ENCODE measurements around the gene BBS10.
"Not testable (repeated sequence)": the region's sequence is repeated elsewhere in the genome, so short reads cannot be mapped to it uniquely, and the experiment has no call there.

Gene BBS10

DNA sequence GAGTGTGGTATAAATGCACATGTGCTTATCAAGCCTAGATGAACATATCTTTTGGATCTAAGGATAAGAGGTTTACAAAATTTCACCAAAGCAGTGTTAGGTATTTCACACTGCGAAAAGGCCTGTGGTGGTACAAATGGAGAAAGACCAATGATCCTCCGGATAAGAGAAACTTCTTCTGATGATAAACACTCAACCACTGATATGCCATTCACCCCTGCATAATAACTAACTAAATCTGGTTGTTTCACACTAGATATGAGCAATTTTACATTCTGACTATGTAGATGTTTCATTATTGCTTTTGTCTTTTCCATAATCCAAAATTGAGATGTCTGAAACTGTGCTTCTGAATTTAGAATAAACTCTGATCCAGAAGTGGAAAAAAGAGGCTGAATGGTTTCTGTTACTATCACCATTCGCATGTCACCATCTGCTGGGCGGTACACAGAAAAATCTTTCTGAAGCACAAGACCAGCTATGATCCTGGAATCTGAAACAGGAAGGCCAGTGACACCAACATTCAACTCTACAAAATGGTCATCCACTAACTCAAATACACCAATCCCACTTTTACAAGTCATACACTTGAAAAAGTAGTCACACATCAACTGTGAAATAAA, 1.3 kb downstream of the BBS10 start:
- H3K27ac Mint-ChIP-seq: no peak overlapping the region
- H3K27me3 Mint-ChIP-seq (ENCODE audit: low read depth): no peaks in the 10 kb centered on the region
- H3K4me1 Mint-ChIP-seq (ENCODE audit: low read depth): peaks cover 24% of the 10 kb centered on the region
- peaks cover 5% of the 10 kb centered on the region for H3K36me3 Mint-ChIP-seq (ENCODE audit: low read depth)
- peak overlapping the region; percentile 92 for H3K4me3 Mint-ChIP-seq
- no peaks in the 10 kb centered on the region for H3K9me3 Mint-ChIP-seq

DNA sequence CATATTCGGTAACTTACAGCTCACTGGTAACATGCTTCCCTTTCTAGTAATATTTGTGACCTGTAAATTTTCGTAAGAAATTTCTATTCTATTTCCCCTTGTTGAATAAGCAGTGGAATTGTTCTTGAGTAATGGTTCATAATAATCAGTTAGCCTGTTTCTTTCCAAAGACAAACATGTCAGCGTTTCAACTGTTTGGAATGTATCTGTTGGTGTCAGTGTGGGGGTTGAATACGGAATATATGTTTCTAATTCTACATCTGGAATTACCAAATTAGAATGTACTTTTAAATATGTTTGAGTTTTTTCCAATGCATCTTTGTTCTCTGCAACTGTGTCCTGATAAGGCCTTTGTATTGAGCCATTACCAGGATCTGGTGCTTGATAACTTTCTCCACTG, 2.0 kb downstream of the BBS10 start:
- Mint-ChIP-seq H3K4me3 (no peak overlapping the region), H3K36me3 (ENCODE audit: low read depth) (peaks cover 5% of the 10 kb centered on the region), H3K9me3 (no peaks in the 10 kb centered on the region), H3K4me1 (ENCODE audit: low read depth) (peaks cover 24% of the 10 kb centered on the region), H3K27ac (no peak overlapping the region), H3K27me3 (ENCODE audit: low read depth) (no peaks in the 10 kb centered on the region)

DNA sequence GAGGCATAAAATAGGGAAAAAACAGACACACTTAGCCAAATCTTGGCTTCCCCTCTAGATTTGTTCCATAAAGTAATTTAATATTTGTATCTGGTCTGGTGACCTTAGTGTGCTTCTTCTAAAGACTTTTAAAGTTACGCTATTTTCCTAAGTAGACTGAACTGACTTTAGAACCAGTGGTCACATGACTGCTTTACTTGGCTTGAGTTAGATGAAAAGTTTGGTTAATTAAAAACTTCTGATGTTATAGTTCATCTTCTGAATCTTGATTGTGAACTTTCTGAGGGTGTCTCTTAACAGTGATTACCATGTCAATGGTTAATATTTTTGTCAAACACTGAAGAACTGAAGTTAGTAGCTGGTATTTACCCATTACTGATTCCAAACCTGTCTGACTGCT, 2.6 kb downstream of the BBS10 start:
- H3K4me3 Mint-ChIP-seq: no peak overlapping the region
- H3K4me1 Mint-ChIP-seq (ENCODE audit: low read depth): peaks cover 24% of the 10 kb centered on the region
- no peak overlapping the region for H3K27ac Mint-ChIP-seq
- H3K27me3 Mint-ChIP-seq (ENCODE audit: low read depth): no peaks in the 10 kb centered on the region
- H3K9me3 Mint-ChIP-seq: no peaks in the 10 kb centered on the region
- H3K36me3 Mint-ChIP-seq (ENCODE audit: low read depth): peaks cover 5% of the 10 kb centered on the region

DNA sequence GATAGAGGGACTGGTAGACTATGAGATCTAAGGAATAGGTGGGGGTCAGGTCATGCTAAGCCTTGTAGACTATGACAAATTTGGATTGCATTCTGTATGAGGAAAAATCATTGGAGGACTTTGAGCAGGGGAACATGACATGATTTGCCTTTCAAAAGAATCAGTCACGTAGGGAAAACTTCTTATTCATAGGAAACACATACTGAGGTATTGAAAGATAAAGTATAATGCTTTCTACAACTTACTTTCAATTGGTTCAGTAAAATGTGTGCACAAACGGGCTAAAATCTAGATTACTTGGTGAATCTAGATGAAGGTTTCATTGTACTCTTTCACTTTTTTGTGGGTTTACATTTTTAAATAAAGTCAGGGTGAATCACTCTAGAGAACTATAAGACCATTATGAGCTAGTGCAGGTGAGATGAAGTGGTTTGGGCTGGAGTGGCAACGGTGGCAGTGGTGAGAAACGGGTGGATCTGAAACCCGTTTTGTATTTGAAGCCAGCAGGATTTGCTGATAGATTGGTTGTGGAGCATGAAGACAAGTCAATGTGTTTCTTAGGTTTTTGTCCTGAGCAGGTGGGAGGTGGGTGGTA, 6.7 kb downstream of the BBS10 start:
- H3K27ac Mint-ChIP-seq: no peak overlapping the region
- H3K4me3 Mint-ChIP-seq: no peak overlapping the region
- H3K27me3 Mint-ChIP-seq (ENCODE audit: low read depth): no peaks in the 10 kb centered on the region
- peaks cover 2% of the 10 kb centered on the region for H3K36me3 Mint-ChIP-seq (ENCODE audit: low read depth)
- H3K9me3 Mint-ChIP-seq: no peaks in the 10 kb centered on the region
- peaks cover 3% of the 10 kb centered on the region for H3K4me1 Mint-ChIP-seq (ENCODE audit: low read depth)

DNA sequence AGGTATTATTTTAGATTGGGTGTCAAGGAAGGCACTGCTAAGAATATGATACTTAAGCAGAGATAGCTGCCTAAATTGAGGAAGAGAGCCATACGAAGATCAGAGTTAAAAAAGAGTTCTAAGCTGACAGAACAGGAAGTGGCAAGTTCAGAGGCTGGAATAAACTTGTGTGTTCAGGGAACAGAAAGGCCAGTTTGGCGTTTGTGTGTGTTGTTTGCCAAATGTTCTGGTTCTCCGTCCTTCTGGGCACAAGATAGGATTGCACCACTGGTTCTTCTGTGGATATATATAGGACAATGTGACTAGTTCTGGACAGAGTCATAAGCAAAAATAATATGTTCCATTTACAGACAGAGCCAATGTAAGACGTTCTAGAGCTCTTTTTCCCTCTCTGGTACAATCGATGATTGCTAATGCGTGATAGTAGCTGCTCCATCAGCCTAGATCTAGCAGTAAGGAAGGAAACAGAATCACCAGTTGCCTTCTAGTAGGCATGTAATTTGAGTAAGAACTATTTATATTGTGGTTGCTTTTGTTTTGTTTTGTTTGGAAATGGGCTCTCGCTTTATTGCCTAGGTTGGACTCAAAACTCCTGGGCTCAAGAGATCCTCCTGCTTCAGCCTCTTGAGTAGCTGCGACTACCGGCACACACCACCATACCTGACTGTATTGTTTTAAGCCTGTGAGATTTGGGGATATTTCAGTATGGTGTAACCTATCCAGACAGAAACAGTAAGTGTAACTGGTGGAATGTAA, 7.4 kb downstream of the BBS10 start:
- H3K4me3 Mint-ChIP-seq: no peak overlapping the region
- no peak overlapping the region for H3K27ac Mint-ChIP-seq
- no peaks in the 10 kb centered on the region for H3K9me3 Mint-ChIP-seq
- no peaks in the 10 kb centered on the region for H3K4me1 Mint-ChIP-seq (ENCODE audit: low read depth)
- no peaks in the 10 kb centered on the region for H3K36me3 Mint-ChIP-seq (ENCODE audit: low read depth)
- H3K27me3 Mint-ChIP-seq (ENCODE audit: low read depth): no peaks in the 10 kb centered on the region

DNA sequence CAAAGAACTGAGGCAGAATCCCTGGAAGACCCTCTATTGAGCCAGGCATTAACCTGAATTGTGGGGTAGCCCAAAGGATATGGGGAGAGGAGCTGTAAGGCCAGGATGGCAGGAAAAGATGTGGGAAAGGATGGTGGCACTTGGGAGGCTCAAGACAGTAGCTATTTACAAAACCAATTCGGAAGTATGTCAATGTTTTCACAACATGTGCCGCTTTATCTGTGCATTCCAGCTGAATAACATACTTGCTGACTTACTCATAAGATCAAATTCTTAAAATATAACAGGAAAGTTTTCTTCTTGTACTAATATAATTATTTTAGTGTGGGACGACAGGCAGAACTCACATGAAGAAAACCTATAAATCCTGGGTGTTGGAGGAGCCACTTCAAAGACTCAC, 10.6 kb downstream of the BBS10 start:
- H3K4me1 Mint-ChIP-seq (ENCODE audit: low read depth): no peaks in the 10 kb centered on the region
- H3K9me3 Mint-ChIP-seq: no peaks in the 10 kb centered on the region
- H3K27ac Mint-ChIP-seq: no peak overlapping the region
- no peaks in the 10 kb centered on the region for H3K36me3 Mint-ChIP-seq (ENCODE audit: low read depth)
- H3K4me3 Mint-ChIP-seq: no peak overlapping the region
- no peaks in the 10 kb centered on the region for H3K27me3 Mint-ChIP-seq (ENCODE audit: low read depth)

DNA sequence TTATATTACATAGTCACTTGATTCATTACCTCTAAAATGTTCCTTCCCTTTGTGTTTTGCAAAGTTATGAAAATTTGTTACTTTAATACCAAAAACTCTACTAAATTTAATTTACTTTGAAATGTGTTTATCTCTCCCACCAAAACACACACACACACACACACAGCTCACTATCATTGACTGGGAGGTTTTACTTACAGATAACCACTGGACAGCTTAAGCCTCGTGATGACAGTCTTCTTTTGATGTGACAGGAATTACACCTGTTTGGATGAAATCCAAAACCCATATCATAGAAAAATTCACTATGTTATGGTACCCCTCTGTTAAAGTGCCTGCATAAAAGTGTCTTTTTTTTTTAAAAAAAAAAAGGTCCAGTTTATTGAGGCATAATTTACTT, 15.6 kb downstream of the BBS10 start:
- H3K9me3 Mint-ChIP-seq: no peaks in the 10 kb centered on the region
- H3K4me1 Mint-ChIP-seq (ENCODE audit: low read depth): no peaks in the 10 kb centered on the region
- H3K27me3 Mint-ChIP-seq (ENCODE audit: low read depth): peaks cover 9% of the 10 kb centered on the region
- H3K27ac Mint-ChIP-seq: no peak overlapping the region
- H3K36me3 Mint-ChIP-seq (ENCODE audit: low read depth): no peaks in the 10 kb centered on the region
- H3K4me3 Mint-ChIP-seq: no peak overlapping the region

DNA sequence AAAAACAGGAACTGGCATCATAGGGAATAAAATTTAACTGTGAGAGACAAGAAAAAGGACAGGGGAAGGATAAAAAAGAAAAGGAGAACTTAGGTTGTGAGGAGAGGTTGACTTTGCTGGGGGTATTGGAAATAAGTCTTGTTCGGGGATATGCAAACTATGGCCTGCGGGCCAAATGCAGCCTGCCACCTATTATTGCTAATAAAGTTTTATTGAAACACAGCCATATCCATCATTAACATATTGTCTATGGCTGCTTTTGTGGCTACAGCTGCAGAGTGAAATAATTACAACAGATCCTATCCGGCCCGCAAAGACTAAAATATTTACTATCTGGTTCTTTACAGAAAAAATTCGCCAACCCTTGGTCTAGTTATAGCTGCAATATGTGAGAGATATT, 18.6 kb downstream of the BBS10 start:
- no peaks in the 10 kb centered on the region for H3K36me3 Mint-ChIP-seq (ENCODE audit: low read depth)

DNA sequence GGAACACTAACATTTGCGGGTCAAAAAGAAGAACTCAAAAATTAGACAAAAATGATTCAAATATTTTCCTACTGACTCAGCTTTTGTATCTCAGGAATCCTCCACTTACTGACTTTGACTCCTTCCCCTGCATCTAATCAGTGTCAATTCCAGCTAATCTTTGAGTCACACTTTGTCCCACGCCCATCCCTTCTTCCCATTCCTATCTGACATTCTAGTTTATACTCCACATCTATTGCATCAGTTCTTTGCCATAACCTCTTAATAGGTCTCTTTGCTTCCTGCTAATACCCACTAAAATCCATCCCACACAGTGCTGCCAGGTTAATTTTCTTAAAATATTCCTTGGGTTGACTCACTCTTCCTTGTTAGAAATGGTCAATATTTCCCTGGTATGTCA, 19.1 kb downstream of the BBS10 start:
- Mint-ChIP-seq H3K27me3 (ENCODE audit: low read depth) (peaks cover 9% of the 10 kb centered on the region), H3K36me3 (ENCODE audit: low read depth) (no peaks in the 10 kb centered on the region), H3K9me3 (peaks cover 5% of the 10 kb centered on the region)

More for the DNA sequence above, 18.6 kb downstream of the BBS10 start:
- no peak overlapping the region for H3K4me3 Mint-ChIP-seq
- no peak overlapping the region for H3K27ac Mint-ChIP-seq
- peaks cover 5% of the 10 kb centered on the region for H3K9me3 Mint-ChIP-seq
- peaks cover 9% of the 10 kb centered on the region for H3K27me3 Mint-ChIP-seq (ENCODE audit: low read depth)
- H3K4me1 Mint-ChIP-seq (ENCODE audit: low read depth): no peaks in the 10 kb centered on the region

DNA sequence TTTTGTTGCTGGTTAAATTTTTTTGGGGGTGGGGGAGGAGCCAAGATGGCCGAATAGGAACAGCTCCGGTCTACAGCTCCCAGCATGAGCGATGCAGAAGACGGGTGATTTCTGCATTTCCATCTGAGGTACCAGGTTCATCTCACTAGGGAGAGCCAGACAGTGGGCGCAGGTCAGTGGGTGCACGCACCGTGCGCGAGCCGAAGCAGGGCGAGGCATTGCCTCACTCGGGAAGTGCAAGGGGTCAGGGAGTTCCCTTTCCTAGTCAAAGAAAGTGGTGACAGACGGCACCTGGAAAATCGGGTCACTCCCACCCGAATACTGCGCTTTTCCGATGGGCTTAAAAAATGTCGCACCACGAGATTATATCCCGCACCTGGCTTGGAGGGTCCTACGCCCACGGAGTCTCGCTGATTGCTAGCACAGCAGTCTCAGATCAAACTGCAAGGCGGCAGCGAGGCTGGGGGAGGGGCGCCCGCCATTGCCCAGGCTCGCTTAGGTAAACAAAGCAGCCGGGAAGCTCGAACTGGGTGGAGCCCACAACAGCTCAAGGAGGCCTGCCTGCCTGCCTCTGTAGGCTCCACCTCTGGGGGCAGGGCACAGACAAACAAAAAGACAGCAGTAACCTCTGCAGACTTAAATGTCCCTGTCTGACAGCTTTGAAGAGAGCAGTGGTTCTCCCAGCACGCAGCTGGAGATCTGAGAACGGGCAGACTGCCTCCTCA, 28.5 kb downstream of the BBS10 start:
- not testable (repeated sequence) for H3K4me3 Mint-ChIP-seq; H3K27ac Mint-ChIP-seq; H3K4me1 Mint-ChIP-seq (ENCODE audit: low read depth); H3K9me3 Mint-ChIP-seq; H3K27me3 Mint-ChIP-seq (ENCODE audit: low read depth); H3K36me3 Mint-ChIP-seq (ENCODE audit: low read depth)

More for the DNA sequence above, 19.1 kb downstream of the BBS10 start:
- Mint-ChIP-seq H3K4me1 (ENCODE audit: low read depth) (no peaks in the 10 kb centered on the region), H3K4me3 (no peak overlapping the region), H3K27ac (no peak overlapping the region)

DNA sequence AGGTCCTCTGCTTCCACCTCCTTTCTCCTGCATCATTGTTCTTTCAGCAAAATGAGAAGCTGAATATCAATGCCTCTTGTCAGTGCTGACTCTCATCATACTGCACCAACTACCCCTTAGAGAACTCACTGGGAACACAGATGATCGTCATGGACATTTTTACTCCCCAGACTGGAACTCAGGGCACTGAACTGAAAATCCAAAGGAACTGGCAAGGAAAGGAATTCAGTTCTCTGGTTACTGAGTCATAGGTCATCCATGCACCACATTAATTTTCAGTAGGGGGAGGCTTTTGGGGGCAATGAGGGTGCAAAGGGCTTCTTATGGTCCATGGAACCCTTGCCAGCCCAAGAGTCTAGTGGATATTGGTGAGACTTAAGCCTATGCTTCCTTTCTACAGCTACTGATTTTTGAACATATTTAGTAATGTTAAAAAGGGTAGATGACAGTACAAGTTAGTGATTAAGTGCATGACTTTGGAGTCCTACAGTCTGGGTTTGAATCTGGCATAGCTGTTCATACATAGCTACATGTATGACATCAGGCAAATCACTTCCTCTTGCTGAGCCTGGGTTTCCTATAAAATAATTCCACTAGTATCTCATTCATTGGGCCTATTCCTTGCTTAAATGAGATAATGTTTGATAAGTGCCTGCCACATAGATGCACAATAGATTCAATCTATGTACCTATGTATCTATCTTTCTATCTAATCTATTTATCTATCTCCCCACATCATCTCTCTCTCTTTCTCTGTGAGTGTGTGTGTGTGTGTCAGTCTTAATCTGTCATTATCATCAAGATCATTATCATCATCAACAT, 29.2 kb downstream of the BBS10 start:
- H3K4me1 Mint-ChIP-seq (ENCODE audit: low read depth): no peaks in the 10 kb centered on the region
- H3K27me3 Mint-ChIP-seq (ENCODE audit: low read depth): peaks cover 3% of the 10 kb centered on the region
- H3K4me3 Mint-ChIP-seq: no peak overlapping the region
- H3K36me3 Mint-ChIP-seq (ENCODE audit: low read depth): no peaks in the 10 kb centered on the region
- H3K9me3 Mint-ChIP-seq: no peaks in the 10 kb centered on the region
- H3K27ac Mint-ChIP-seq: no peak overlapping the region

DNA sequence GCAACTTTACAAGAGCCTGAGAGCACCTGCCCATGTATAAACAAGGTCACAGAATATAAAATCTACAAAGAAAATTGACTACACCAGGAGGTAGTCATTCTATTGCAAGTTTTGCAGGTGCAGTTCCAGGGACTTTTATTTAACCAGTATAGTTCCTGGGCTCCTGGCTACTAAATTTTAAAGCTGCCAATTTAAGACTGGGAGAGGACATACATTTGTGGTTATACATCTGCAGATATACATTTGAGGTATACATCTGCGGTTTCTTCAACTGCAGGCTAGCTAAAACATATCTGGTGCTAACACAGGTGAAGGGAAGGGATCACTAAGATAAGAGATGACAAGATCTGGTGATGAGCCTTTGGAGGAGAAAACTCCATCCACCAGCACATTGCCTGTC, 30.2 kb downstream of the BBS10 start:
- no peaks in the 10 kb centered on the region for H3K4me1 Mint-ChIP-seq (ENCODE audit: low read depth)

DNA sequence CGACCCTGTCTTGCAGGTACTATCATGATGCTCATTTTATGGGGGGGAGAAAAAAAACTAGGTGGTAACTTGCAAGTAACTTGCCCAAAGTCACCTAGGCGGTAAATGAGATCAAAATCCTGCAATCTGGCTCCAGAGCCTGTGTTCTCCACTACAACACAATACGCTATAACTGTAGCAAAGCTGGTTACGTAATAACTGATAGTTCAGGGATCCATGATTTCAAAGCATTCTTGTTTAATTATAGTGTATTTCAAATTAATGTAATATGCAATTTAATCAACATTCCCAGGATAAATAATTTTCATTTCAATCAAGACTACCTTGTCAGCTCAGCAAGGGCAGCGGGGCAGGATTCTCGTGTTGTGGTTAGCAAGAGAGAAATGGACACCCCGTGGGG, 31.7 kb downstream of the BBS10 start:
- Mint-ChIP-seq H3K36me3 (ENCODE audit: low read depth) (no peaks in the 10 kb centered on the region), H3K4me1 (ENCODE audit: low read depth) (no peaks in the 10 kb centered on the region), H3K9me3 (no peaks in the 10 kb centered on the region), H3K27me3 (ENCODE audit: low read depth) (peaks cover 3% of the 10 kb centered on the region), H3K27ac (no peak overlapping the region), H3K4me3 (no peak overlapping the region)

More for the DNA sequence above, 30.2 kb downstream of the BBS10 start:
- no peak overlapping the region for H3K27ac Mint-ChIP-seq
- H3K9me3 Mint-ChIP-seq: no peaks in the 10 kb centered on the region
- H3K27me3 Mint-ChIP-seq (ENCODE audit: low read depth): peaks cover 3% of the 10 kb centered on the region
- H3K36me3 Mint-ChIP-seq (ENCODE audit: low read depth): no peaks in the 10 kb centered on the region
- H3K4me3 Mint-ChIP-seq: no peak overlapping the region

DNA sequence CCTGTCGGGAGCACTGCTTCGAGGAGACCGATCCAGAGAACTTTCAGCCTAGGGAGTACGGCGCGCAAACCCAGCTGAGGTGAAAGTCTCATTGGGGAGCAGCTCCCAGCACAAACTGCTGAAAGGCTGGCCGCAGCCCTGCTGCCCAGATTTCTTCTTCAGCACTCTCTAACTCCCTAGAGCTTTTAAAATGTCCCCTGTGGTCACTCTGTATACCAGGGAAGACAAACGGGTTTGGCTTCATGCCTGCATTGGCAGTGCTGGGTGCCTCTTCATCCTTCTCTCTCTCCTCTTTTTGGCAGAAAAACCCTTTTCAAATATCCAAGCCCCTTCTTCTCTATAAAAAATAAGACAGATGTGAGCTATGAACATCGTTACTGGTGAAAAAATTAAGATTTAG, 34.9 kb downstream of the BBS10 start:
- Mint-ChIP-seq H3K4me3 (no peak overlapping the region), H3K27me3 (ENCODE audit: low read depth) (peaks cover 3% of the 10 kb centered on the region), H3K9me3 (no peaks in the 10 kb centered on the region), H3K36me3 (ENCODE audit: low read depth) (no peaks in the 10 kb centered on the region), H3K4me1 (ENCODE audit: low read depth) (no peaks in the 10 kb centered on the region), H3K27ac (no peak overlapping the region)

All from T-helper 1 cell treated with Interleukin-12 subunit alpha and Interleukin-12 subunit beta and Interleukin-4 antibody, amounts not matched to agents 30 μg/mL and 1 μg/mL, for 36 hours (primary cell).